ENCODE measurements around the gene GGTA1.
"Not testable (repeated sequence)": the region's sequence is repeated elsewhere in the genome, so short reads cannot be mapped to it uniquely, and the experiment has no call there.

The GGTA1 gene

DNA sequence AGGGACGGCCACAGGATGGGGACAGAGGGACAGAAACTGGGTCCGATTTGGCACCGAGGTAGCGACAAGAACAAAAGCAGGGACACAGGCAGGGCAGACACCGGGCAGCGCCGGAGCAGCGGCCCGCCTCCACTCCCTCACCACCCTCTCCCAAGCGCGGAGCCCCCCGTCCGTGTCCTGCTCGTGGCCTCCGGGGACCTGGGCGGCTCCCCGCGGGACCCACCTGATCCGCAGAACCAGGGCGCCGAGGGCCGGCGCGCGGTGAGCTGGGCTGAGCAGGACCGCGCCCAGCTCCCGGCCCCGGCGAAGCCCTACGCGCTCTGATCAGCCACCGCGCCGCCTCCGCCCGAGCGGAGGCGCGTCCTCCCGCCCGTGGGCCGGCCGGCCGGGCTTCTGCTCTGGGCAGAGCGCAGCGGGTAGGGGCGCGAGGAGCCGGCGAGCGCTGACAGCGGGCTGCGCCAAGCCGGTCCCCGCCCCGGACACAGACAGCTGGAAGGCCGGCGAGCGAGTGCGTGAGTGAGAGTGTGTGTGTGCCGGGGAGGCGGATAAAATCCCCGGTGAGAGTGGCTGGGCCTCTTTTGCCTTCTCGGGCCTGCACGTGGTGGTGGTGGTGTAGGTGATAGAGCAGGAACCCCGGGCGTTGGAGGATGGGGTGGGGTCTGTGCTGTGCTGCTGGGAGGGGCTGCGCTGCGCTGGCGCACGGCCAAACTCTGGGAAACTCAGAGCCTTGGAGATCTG lies at the start of gene GGTA1:
TSS of gene GGTA1 (minus strand) at position 418 of the 738 bp plus-strand sequence. CDS start 31,922 bp downstream, outside the sequence.
- DNase-seq (ENCODE audit: low spot score): peak; percentile 40

GRCh38 chr9:121548666-121549065 lies 49.0 kb upstream of the GGTA1 start:
- DNase-seq (ENCODE audit: low spot score): no peak

GRCh38 chr9:121545875-121546423 lies 46.3 kb upstream of the GGTA1 start:
- peak; percentile 93 for DNase-seq (ENCODE audit: low spot score)

DNA sequence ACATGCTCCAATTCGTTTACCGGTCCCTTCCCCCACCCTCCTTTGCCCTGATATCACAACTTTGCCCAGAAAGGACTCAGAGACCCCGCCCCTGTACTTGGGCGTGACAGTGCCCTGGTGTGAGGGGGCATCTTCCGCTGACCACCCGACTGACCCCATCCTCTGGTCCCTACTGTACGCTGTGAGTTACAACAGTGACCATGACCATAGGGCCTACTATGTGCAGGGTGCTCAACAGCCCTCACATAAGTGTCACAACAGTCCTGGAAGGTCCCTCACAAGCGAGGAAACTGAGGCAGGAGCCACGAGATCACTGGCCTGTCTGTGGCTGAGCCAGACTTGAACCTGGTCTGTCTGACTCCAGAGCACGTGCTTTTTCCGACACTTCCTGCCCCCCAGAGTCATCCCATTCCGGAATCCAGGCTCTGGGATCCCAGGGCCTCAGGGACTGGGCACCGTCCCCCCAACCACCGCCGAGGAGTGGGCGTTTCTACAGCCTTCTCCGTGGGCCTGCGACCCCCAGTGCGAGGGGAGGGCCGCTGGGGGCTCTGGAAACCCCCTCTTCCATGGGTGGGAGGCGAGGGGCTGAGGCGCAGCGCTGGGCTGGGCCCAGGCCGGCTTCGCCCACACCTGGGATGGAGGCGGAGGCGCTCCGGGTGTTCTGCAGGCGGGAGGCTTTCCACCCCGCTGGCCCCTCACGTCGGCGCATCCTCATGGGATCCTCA lies 45.7 kb upstream of the GGTA1 start:
- DNase-seq (ENCODE audit: low spot score): no peak

DNA sequence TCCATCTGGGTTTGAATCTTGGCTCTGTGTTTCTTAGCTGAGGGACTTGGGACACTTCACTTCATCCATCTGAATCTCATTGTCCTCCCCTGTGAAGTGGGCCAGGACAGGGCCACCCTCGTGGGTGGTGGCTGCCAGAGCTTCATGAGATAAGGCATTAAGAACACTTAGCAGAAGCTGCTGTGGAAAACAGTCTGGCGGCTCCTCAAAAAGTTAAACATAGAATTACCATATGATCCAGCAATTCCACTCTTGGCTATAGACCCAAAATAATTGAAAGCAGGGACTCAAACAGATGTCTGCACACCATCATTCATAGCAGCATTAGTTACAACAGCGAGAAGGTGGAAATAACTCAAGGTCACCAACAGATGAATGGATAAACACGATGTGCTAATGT lies 42.4 kb upstream of the GGTA1 start:
- no peak for DNase-seq (ENCODE audit: low spot score)

GRCh38 chr9:121541256-121541655 lies 41.6 kb upstream of the GGTA1 start:
- DNase-seq (ENCODE audit: low spot score): no peak

- DNase-seq (ENCODE audit: low spot score): no peak
These were observed 38.6 kb upstream of the GGTA1 start for GRCh38 chr9:121538221-121538620.

GRCh38 chr9:121537283-121537682 lies 37.6 kb upstream of the GGTA1 start:
- no peak for DNase-seq (ENCODE audit: low spot score)

DNA sequence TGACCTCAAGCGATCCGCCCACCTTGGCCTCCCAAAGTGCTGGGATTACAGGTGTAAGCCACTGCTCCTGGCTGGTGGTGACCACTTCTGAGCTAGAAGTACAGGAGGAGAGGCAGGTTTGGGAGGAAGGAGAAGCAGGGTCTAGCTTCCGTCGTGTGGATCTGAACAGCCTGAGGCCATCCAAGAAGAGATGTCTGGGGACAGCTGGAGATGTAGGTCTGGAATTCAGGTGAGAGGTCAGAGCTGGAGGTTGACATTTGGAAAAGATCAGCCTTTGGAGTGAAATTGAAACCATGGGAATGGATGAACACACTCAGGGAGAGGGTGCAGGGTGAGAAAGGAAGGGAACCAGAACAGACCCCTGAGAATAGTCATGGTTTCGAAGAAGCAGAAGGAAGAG lies 33.2 kb upstream of the GGTA1 start:
- DNase-seq (ENCODE audit: low spot score): no peak

GRCh38 chr9:121529237-121529987 lies 29.8 kb upstream of the GGTA1 start:
- DNase-seq (ENCODE audit: low spot score): no peak

DNA sequence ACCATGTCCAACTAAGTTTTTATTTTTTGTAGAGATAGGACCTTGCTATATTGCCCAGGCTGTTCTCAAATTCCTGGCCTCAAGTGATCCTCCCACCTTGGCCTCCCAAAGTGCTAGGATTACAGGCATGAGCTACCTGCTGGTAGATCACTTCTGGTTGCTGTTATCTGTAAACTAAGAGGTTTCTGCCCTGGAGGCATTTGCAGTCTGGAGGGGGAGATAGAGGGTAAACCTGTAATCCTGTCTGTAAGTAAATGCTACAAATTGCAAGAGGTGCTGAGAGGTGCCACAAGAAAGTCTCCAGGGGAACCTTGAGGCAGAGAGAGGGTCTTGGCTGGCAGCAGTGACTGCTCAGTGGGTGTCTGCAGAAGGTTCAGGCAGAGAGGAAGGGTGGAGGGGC lies 29.0 kb upstream of the GGTA1 start:
- DNase-seq (ENCODE audit: low spot score): no peak

- no peak for DNase-seq (ENCODE audit: low spot score)
These were observed 27.7 kb upstream of the GGTA1 start for GRCh38 chr9:121527371-121527770.

- DNase-seq (ENCODE audit: low spot score): not testable (repeated sequence)
These were observed 20.0 kb upstream of the GGTA1 start for GRCh38 chr9:121519688-121520087.

DNA sequence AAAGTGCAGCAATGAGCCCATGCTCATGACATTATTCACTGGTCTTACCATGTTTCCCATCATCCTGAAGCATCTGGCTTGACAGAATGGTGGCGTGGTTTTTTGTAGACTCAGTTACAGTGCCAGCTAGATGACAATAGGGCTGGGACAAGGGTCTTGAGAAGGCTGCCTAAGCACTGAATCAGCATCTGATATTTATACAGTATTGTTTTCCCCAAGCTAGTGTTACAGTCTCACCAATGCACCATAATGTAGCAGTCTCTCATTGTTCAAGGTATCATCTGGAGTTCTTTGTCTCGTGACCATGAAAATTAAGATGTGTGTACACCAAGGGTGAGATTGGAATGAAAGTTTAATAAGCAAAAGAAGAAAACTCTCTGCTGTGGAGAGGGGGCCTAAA lies 19.0 kb upstream of the GGTA1 start:
- DNase-seq (ENCODE audit: low spot score): no peak

- not testable (repeated sequence) for DNase-seq (ENCODE audit: low spot score)
These were observed 13.5 kb upstream of the GGTA1 start for GRCh38 chr9:121513166-121513565.

GRCh38 chr9:121510766-121511550 lies 11.3 kb upstream of the GGTA1 start:
- DNase-seq (ENCODE audit: low spot score): no peak

DNA sequence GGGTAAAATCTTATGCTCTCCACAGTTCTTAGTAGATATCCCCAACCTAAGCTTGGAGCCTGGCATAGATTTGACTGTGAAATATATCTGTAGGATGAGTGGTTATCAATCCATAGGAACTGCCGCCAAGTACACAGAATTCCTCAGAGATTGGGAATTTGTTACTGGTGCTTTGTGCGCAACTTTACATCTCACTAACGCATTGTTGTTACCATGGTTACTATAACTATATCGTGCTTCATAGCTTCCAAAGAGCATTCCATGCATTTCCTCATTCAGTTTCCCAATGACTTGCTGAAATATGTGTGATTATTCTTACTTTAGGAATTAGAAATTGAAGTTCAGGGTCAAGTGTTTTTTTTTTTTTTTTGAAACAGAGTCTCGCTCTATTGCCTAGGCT lies 9.5 kb upstream of the GGTA1 start:
- DNase-seq (ENCODE audit: low spot score): no peak

- no peak for DNase-seq (ENCODE audit: low spot score)
These were observed 8.8 kb upstream of the GGTA1 start for GRCh38 chr9:121508415-121508814.

- no peak for DNase-seq (ENCODE audit: low spot score)
These were observed 6.5 kb upstream of the GGTA1 start for GRCh38 chr9:121505903-121506735.

GRCh38 chr9:121503444-121503843 lies 3.8 kb upstream of the GGTA1 start:
- DNase-seq (ENCODE audit: low spot score): no peak

DNA sequence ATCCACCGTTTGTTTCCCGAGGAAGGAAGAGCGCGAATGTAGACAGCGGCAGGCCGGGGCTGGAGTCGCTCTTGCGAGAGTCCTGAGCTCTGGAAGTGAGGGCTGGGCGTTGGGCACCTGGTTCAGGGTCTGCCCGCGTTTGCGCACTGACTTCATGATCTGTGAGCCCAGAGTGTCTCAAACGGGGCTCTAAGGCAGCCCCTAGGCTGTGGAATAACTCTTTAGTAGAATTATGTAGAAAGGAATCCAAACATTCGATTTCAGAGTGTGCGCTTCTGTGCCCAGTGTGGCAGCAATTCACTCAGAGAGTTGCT lies 478 bp upstream of the GGTA1 start:
- DNase-seq (ENCODE audit: low spot score): no peak

Measured in LoVo (cell line).